GM23338 (cell line): ENCODE measurements around the gene RXRA. TPM values are rescaled to one million over a fixed set of nuclear protein-coding genes. Genes with fewer than 3 reads are reported as not detected.

Source experiments
- ATAC-seq: fragments of 200-7000 bp; cut with Tn5 transposase; 3 replicates; pipeline ENCODE4 v1.9.1; 2020
- DNase-seq: peaks from one replicate; pipeline ENCODE4 v3.0.0-alpha.2; 2015; ENCODE audit warnings: low spot score
- H2AFZ ChIP-seq: fragments of 200-600 bp; sonication (generic); 2 replicates; pipeline ENCODE4 v1.8.0; 2016; ENCODE audit warnings: antibody characterized with exemption, mild to moderate bottlenecking, moderate library complexity
- H3F3A ChIP-seq: fragments of 200-600 bp; sonication (generic); replicated peaks from 2 replicates; pipeline ENCODE4 v1.8.0; 2017; ENCODE audit warnings: antibody characterized with exemption, mixed run types, low read depth
- H3K27ac ChIP-seq: fragments of 200-600 bp; sonication (generic); 2 replicates; pipeline ENCODE4 v1.6.1; 2016; ENCODE audit warnings: low read depth
- H3K27me3 ChIP-seq: fragments of 200-600 bp; sonication (generic); 2 replicates; pipeline ENCODE4 v1.8.0; 2016; ENCODE audit warnings: mild to moderate bottlenecking, mixed run types, moderate library complexity; ENCODE audit not compliant: insufficient read depth
- H3K36me3 ChIP-seq: fragments of 200-600 bp; sonication (generic); 2 replicates; pipeline ENCODE4 v1.8.0; 2016; ENCODE audit warnings: mild to moderate bottlenecking; ENCODE audit not compliant: insufficient read depth
- H3K4me1 ChIP-seq: fragments of 200-600 bp; sonication (generic); 2 replicates; pipeline ENCODE4 v1.8.0; 2016; ENCODE audit warnings: mild to moderate bottlenecking, moderate library complexity; ENCODE audit not compliant: insufficient read depth
- H3K4me2 ChIP-seq: fragments of 200-600 bp; sonication (generic); 2 replicates; pipeline ENCODE4 v1.7.1; 2017; ENCODE audit warnings: mixed run types
- H3K4me3 ChIP-seq: fragments of 200-600 bp; sonication (generic); 2 replicates; pipeline ENCODE4 v1.6.1; 2016; ENCODE audit warnings: mixed run types
- H3K79me2 ChIP-seq: fragments of 200-600 bp; sonication (generic); replicated peaks from 2 replicates; pipeline ENCODE4 v1.8.0; 2017; ENCODE audit warnings: mild to moderate bottlenecking; ENCODE audit not compliant: insufficient read depth
- H3K9me2 ChIP-seq: fragments of 200-600 bp; sonication (generic); 2 replicates; pipeline ENCODE4 v1.8.0; 2017; ENCODE audit not compliant: insufficient read depth
- H4K20me1 ChIP-seq: fragments of 200-600 bp; sonication (generic); replicated peaks from 2 replicates; pipeline ENCODE4 v1.8.0; 2017; ENCODE audit warnings: mild to moderate bottlenecking; ENCODE audit not compliant: insufficient read depth
- H3K27ac Mint-ChIP-seq: 2 replicates; pipeline ENCODE4 v1.8.0; 2020; ENCODE audit warnings: inconsistent platforms, mild to moderate bottlenecking, moderate library complexity, mixed read lengths
- H3K27me3 Mint-ChIP-seq: 3 replicates; pipeline ENCODE4 v1.8.0; 2022; ENCODE audit warnings: low read depth, mild to moderate bottlenecking, moderate library complexity, mixed read lengths, inconsistent platforms; ENCODE audit not compliant: insufficient read depth, poor library complexity
- H3K36me3 Mint-ChIP-seq: 3 replicates; pipeline ENCODE4 v1.8.0; 2021; ENCODE audit warnings: low read depth, mild to moderate bottlenecking, inconsistent platforms, moderate library complexity, mixed read lengths
- H3K4me1 Mint-ChIP-seq: 3 replicates; pipeline ENCODE4 v1.8.0; 2020; ENCODE audit warnings: mild to moderate bottlenecking, inconsistent platforms, mixed read lengths
- H3K4me3 Mint-ChIP-seq: 3 replicates; pipeline ENCODE4 v1.8.0; 2021; ENCODE audit warnings: moderate library complexity, mild to moderate bottlenecking, inconsistent platforms, mixed read lengths
- H3K9me3 Mint-ChIP-seq: 3 replicates; pipeline ENCODE4 v1.8.0; 2020; ENCODE audit warnings: moderate library complexity, mild to moderate bottlenecking, inconsistent platforms, mixed read lengths
- CREB1 ChIP-seq: fragments of 250-450 bp; sonication (Bioruptor Pico); IDR thresholded peaks from 2 replicates; pipeline ENCODE4 v1.5.0; 2020; ENCODE audit warnings: low read depth, mild to moderate bottlenecking, moderate library complexity
- CTCF ChIP-seq, 2 experiments: fragments of 200-600 bp in 1 of 2; sonication (generic) in 1 of 2; conservative IDR thresholded peaks; 2 replicates each; pipeline versions ENCODE4 v1.5.1 to v1.6.1; 2016 to 2017; ENCODE audit warnings: antibody characterized with exemption in 2 of 2, low read depth in 2 of 2, mild to moderate bottlenecking in 2 of 2, moderate library complexity in 1 of 2
- ETS1 ChIP-seq: IDR thresholded peaks from 2 replicates; pipeline ENCODE4 v1.6.1; 2016; ENCODE audit warnings: antibody characterized with exemption
- EZH2 ChIP-seq: fragments of 200-600 bp; sonication (generic); IDR thresholded peaks from one replicate; pipeline ENCODE4 v1.8.0; 2017; ENCODE audit warnings: antibody characterized with exemption, mild to moderate bottlenecking, low read depth; ENCODE audit not compliant: unreplicated experiment
- EZH2phosphoT487 ChIP-seq: fragments of 200-600 bp; sonication (generic); IDR thresholded peaks from one replicate; pipeline ENCODE4 v1.8.1; 2018; ENCODE audit warnings: antibody characterized with exemption; ENCODE audit not compliant: unreplicated experiment
- JUNB ChIP-seq: IDR thresholded peaks from one replicate; pipeline ENCODE4 v1.6.1; 2016; ENCODE audit warnings: antibody characterized with exemption; ENCODE audit not compliant: unreplicated experiment
- NANOG ChIP-seq: IDR thresholded peaks from 2 replicates; pipeline ENCODE4 v1.6.1; 2016; ENCODE audit warnings: antibody characterized with exemption, borderline replicate concordance
- POLR2AphosphoS5 ChIP-seq: IDR thresholded peaks from 2 replicates; pipeline ENCODE4 v1.6.1; 2016; ENCODE audit warnings: antibody characterized with exemption, low read depth
- REST ChIP-seq: IDR thresholded peaks from one replicate; pipeline ENCODE4 v1.6.1; 2018; ENCODE audit warnings: antibody characterized with exemption; ENCODE audit not compliant: unreplicated experiment
- STAT1 ChIP-seq: IDR thresholded peaks from one replicate; pipeline ENCODE4 v1.6.1; 2016; ENCODE audit warnings: antibody characterized with exemption; ENCODE audit not compliant: unreplicated experiment
- ZNF114 ChIP-seq: fragments of 250-450 bp; sonication (Bioruptor Pico); IDR thresholded peaks from 2 replicates; pipeline ENCODE4 v1.5.0; 2020; ENCODE audit warnings: mild to moderate bottlenecking, moderate library complexity
- ZNF331 ChIP-seq: fragments of 250-450 bp; sonication (Bioruptor Pico); IDR thresholded peaks from 2 replicates; pipeline ENCODE4 v1.5.0; 2020; ENCODE audit warnings: low read depth, mild to moderate bottlenecking, moderate library complexity
- polyA plus RNA-seq: library from polyadenylated mRNA; unstranded; fragments of >200 nt; fragmentation: Nextera tagmentation; extraction: Ambion mirVana; gene quantifications from 2 replicates; pipeline ENCODE4 v1.2.1, GENCODE V29; 2016
- total RNA-seq: library from RNA; depleted of rRNA; stranded (reverse); fragments of >200 nt; shearing (Covaris generic); gene quantifications from 2 replicates; pipeline ENCODE4 v1.2.3, GENCODE V29; 2014
- TF ChIP-seq, protein P1 (sequence below): fragments of 250-450 bp; sonication (Bioruptor Pico); IDR thresholded peaks from 2 replicates; pipeline ENCODE4 v1.5.0; 2020; ENCODE audit warnings: mild to moderate bottlenecking, moderate library complexity

The RXRA gene
- total and polyA plus RNA-seq, 2 experiments from 2014 or later, result 4.9 to 17.9 TPM

DNA sequence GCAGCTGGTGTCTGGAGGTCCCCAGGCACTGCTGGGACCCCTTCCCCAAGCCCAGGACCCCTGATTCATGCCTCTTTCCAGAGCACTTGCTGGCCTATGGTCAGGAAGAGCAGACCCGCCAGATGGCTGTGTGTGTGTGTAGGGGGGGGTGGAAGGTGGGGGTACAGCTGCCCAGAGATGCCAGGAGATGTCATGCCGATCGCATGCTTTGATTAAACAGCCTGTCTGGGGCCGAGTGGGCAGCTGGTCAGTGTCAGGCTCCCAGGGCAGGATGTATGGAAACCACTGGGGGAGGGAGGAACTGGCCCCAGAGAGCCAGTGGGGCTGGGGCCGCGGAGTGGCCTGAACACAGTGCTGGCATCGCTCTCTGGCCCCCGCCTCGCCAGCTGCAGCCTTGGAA, 23.7 kb downstream of the RXRA start:
- no peaks in the 10 kb centered on the region for H3K27me3 ChIP-seq
- DNase-seq, result no peak
- no peak overlapping the region for H3K4me3 Mint-ChIP-seq
- no peaks in the 10 kb centered on the region for H3K4me1 ChIP-seq
- no peak overlapping the region for H3K27ac Mint-ChIP-seq
- no peaks in the 10 kb centered on the region for H3K36me3 ChIP-seq
- no peak overlapping the region for H2AFZ ChIP-seq
- H3K4me3 ChIP-seq, result no peak overlapping the region
- H3K27me3 Mint-ChIP-seq, result peaks cover 8% of the 10 kb centered on the region
- H3K27ac ChIP-seq, result no peak overlapping the region
- no peaks in the 10 kb centered on the region for H3F3A ChIP-seq
- H3K9me3 Mint-ChIP-seq, result no peaks in the 10 kb centered on the region
- no peak overlapping the region for H3K4me2 ChIP-seq
- H3K36me3 Mint-ChIP-seq, result no peaks in the 10 kb centered on the region
- no peaks in the 10 kb centered on the region for H3K9me2 ChIP-seq
- ATAC-seq, result no peak
- TF ChIP-seq ZNF114 (CRISPR knock-in tag), result no peak
- TF ChIP-seq NANOG, result no peak
- TF ChIP-seq EZH2phosphoT487, result no peak
- no peak for TF ChIP-seq ETS1
- no peak for TF ChIP-seq ZNF331
- no peak for TF ChIP-seq EZH2
- TF ChIP-seq POLR2AphosphoS5, result no peak
- no peak for TF ChIP-seq REST
- TF ChIP-seq CREB1 (CRISPR knock-in tag), result no peak
- no peak for TF ChIP-seq JUNB
- no peak for TF ChIP-seq STAT1
- no peak for TF ChIP-seq CTCF (conservative IDR thresholded peaks at IDR 0.05; ENCODE audit: low read depth in 2 of 2)
- TF ChIP-seq, protein P1, sequence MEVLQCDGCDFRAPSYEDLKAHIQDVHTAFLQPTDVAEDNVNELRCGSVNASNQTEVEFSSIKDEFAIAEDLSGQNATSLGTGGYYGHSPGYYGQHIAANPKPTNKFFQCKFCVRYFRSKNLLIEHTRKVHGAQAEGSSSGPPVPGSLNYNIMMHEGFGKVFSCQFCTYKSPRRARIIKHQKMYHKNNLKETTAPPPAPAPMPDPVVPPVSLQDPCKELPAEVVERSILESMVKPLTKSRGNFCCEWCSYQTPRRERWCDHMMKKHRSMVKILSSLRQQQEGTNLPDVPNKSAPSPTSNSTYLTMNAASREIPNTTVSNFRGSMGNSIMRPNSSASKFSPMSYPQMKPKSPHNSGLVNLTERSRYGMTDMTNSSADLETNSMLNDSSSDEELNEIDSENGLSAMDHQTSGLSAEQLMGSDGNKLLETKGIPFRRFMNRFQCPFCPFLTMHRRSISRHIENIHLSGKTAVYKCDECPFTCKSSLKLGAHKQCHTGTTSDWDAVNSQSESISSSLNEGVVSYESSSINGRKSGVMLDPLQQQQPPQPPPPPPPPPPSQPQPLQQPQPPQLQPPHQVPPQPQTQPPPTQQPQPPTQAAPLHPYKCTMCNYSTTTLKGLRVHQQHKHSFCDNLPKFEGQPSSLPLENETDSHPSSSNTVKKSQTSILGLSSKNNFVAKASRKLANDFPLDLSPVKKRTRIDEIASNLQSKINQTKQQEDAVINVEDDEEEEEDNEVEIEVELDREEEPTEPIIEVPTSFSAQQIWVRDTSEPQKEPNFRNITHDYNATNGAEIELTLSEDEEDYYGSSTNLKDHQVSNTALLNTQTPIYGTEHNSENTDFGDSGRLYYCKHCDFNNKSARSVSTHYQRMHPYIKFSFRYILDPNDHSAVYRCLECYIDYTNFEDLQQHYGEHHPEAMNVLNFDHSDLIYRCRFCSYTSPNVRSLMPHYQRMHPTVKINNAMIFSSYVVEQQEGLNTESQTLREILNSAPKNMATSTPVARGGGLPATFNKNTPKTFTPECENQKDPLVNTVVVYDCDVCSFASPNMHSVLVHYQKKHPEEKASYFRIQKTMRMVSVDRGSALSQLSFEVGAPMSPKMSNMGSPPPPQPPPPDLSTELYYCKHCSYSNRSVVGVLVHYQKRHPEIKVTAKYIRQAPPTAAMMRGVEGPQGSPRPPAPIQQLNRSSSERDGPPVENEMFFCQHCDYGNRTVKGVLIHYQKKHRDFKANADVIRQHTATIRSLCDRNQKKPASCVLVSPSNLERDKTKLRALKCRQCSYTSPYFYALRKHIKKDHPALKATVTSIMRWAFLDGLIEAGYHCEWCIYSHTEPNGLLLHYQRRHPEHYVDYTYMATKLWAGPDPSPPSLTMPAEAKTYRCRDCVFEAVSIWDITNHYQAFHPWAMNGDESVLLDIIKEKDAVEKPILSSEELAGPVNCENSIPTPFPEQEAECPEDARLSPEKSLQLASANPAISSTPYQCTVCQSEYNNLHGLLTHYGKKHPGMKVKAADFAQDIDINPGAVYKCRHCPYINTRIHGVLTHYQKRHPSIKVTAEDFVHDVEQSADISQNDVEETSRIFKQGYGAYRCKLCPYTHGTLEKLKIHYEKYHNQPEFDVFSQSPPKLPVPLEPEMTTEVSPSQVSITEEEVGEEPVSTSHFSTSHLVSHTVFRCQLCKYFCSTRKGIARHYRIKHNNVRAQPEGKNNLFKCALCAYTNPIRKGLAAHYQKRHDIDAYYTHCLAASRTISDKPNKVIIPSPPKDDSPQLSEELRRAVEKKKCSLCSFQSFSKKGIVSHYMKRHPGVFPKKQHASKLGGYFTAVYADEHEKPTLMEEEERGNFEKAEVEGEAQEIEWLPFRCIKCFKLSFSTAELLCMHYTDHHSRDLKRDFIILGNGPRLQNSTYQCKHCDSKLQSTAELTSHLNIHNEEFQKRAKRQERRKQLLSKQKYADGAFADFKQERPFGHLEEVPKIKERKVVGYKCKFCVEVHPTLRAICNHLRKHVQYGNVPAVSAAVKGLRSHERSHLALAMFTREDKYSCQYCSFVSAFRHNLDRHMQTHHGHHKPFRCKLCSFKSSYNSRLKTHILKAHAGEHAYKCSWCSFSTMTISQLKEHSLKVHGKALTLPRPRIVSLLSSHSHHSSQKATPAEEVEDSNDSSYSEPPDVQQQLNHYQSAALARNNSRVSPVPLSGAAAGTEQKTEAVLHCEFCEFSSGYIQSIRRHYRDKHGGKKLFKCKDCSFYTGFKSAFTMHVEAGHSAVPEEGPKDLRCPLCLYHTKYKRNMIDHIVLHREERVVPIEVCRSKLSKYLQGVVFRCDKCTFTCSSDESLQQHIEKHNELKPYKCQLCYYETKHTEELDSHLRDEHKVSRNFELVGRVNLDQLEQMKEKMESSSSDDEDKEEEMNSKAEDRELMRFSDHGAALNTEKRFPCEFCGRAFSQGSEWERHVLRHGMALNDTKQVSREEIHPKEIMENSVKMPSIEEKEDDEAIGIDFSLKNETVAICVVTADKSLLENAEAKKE (CRISPR knock-in tag), result no peak
- H3K4me1 Mint-ChIP-seq, result peaks cover 8% of the 10 kb centered on the region; the same call in 2 of the 3 replicates
- H3K79me2 ChIP-seq, result peaks cover 67% of the 10 kb centered on the region
- no peaks in the 10 kb centered on the region; the same call in 1 of the 2 replicates for H4K20me1 ChIP-seq
